Stimulated activated CD8-positive, alpha-beta memory T cell treated with anti-CD3 and anti-CD28 coated beads, Interleukin-15, amount 100 ng/mL, for 48 hours (primary cell): ENCODE measurements around the gene RNF111.

Source experiments
- DNase-seq, 2 donors: peaks; one replicate each; pipeline ENCODE4 v3.0.0-alpha.2; 2020; ENCODE audit warnings: low read depth in 2 of 2

Gene RNF111

DNA sequence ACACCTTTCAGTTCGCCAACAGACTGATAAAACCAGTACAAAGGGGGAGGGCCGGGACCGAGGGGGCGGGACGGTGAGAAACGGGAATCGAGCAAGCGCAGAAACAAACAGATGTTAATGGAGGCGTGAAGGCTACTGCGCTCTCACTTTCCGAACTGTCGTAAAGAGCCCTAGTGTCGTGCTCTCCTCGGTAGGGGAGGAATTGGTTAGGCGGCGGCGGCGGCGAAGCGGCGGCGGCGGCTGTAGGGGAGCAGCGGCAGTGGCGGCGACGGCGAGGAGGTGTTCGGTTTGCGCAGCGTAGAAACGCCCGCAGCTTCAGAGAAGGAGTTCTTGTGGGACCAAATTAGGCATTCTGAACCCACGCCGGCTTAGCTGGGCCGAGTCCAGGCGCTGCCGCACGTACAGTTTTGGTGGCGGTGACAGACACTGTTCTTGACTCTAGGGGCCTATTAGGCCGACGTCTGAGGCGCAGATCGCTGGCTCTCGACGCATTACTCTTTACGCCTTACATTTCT, at the start of gene RNF111:
TSS of gene RNF111 (plus strand) at position 173 of the 515 bp plus-strand sequence. CDS start 43,160 bp downstream, outside the sequence.
- DNase-seq = peak; percentile 77 to 82

DNA sequence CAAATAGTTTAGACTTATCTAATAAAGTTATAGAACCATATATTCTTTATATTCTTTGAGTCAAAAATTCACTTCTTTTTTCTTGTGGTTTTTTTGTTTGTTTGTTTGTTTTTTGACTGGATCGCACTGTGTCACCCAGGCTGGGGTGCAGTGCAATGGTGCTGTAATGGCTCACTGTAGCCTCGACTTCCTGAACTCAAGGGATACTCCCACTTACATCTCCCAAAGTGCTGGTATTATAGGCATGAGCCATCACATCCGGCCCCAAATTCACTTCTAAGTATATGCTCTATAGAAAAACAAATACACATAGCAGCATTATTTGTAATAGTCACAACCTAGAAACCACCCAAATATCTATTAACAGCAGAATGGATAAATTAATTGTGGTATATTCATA, 40.3 kb upstream of the RNF111 start:
- no peak for DNase-seq

DNA sequence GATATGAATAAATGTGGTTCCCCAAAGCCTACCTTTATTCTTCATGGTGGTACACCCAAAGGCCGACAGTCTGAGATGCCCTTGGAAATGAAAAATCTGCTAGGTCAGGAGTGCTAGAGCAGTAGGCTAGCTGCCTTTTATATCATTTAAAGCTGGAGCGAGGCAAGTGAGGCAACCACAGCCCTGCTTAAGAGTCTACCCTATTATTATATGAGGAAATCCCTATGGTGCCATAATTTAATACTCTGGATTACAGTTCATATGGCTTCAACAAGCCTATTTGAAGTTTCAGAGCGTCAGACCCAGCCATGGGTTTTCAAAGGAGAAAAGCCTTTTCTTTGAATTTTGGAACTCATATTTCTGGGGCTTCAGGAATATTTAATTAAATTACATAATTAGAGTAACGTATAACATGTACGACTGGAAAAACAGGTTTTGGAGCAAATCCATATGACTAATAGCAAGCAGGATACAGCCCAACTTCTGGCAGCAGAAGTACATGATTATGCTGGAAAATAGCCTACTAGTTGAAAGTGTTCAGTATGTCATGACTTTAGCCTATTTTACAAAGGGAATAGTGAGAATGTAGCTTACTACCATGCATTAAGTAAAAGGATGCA, 36.0 kb upstream of the RNF111 start:
- DNase-seq = no peak

DNA sequence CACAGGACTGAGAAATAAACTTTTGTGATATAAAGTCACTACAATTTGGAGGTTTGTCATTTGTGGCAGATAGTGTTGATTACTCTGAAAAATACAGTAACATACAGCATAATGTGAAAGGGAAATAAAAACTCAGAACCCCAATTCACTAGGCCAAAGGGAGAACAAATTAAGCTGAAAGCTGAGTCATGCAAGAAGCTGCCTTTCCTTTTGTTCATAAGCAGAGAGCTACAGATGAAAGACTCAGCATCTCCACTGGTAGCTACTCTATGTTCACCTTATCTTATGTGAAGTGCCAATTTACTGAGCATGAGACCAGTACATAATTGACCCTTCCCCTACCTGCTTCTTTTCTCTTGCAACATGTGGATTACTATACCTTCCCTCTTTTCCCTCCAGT, 34.7 kb upstream of the RNF111 start:
- no peak for DNase-seq

DNA sequence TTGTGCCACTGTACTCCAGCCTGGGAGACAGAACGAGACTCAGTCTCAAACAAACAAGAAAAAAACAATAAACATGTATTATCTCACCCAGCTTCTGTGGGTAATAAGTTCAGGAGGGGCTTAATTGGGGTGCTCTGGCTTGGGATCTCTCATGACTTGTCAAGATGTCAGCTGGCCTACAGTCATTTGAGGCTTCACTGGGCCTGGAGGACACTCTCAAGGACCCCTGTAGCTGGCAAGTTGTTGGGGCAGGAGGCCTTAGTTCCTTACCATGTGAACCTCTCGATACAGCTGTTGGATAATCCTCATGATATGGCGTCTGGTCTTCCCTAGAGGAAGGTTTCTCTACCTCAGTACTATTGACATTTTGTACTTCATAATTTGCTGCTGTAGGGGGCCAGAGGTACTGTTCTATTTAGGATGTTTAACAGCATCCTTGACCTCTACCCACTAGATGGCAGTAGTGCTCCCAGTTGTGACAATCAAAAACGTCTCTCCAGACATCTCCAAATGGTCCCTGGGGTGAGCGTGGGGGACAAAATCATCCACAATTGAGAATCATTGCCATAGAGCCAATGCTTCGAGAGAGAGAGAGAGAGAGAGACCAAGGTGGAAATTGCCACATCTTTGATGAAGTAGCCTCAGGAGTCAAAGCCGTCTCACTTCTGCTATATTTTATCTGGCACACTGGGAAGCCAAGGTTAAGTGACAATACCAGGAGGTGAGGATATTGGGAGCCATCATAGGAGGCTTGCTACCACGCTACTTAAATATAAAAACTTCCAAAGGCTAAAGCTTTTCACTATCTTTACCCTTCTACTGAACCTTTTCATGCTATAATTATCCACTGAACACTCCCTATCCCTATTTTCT, 30.1 kb upstream of the RNF111 start:
- DNase-seq = peak; percentile 12 to 27

DNA sequence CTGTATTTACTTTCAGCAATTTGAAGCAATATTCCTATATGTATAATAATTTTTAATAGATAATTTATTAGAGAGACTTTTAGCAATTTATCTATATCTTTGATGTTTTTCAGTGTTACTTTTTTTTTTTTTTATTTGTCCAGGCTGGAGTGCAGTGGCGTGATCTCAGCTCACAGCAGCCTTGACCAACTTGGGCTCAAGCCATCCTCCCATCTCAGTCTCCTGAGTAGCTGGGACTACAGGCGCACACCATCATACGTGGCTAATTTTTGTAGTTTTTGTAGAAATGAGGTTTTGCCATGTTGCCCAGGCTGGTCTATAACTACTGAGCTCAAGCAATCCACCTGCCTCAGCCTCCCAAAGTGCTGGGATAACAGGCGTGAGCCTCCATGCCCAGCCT, 28.7 kb upstream of the RNF111 start:
- DNase-seq = no peak

DNA sequence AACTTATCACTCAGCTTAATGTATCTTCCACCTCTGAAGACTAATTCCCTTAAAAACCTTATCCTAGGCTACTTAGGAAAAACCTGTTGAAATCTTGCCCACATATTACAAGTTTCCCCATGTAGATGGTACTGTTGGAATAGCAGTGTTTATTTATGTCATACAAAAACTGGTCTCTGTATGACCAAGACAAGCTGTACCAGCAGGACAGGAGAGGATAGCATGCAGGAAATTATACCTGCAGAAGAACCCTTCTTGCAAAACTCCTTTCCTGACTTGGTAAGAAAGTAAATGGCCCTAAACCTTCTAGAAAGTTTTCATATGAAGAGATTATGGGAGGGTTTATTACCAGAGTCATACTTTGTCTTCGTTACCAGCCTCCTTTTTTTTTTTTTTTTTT, 25.3 kb upstream of the RNF111 start:
- no peak for DNase-seq

DNA sequence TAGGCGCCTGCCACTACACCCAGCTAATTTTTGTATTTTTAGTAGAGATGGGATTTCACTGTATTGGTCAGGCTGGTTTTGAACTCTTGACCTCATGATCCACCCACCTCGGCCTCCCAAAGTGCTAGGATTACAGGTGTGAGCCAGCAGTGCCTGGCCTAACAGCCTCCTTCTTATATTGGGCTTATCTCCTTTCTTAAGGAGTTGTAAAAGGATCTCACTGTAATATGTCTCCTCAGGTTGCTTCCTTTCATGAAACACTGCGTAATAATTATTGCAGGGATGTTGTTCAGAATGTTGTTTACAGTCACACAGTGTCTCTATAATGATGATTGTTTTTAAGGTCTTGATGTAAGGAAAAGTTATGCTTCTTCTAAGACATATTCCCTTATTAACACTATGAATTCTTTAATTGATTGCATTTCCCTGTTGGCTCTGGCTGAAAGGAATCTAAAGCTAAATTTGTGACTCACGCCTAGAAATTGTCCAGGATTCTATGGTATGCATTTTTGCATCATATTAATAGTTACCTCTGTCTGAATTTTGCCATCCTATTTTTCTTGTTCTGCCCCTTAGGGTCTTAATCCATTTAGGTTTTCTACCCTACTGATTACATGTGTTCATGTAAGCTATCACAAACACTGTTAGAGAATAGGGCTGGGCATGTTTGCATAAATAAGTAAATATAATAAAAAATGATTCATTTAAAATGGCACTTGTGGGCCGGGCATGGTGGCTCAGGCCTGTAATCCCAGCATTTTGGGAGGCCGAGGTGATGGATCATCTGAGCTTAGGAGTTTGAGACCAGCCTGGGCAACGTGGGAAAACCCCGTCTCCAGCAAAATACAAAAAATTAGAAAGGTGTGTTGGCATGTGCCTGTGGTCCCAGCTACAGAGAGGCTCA, 24.5 kb upstream of the RNF111 start:
- no peak for DNase-seq

DNA sequence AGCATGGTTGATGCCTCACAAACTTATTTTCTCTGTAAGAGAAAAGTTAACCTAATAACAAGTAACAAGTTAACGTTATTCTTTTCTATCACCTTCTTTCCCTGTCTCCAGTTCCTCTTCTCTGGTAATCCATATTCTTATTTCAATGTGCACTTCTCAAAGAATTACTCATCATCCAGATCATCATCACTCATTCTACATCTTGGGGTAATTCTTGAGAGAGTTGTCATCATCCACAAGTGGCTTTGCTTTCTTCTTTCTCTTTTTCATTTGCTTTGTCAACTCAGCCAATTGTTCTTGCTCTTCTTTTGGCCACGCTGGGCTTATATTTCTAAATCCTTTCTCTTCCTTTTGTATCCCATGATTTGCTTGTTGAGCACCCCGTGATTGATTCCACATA, 20.8 kb upstream of the RNF111 start:
- DNase-seq = no peak

DNA sequence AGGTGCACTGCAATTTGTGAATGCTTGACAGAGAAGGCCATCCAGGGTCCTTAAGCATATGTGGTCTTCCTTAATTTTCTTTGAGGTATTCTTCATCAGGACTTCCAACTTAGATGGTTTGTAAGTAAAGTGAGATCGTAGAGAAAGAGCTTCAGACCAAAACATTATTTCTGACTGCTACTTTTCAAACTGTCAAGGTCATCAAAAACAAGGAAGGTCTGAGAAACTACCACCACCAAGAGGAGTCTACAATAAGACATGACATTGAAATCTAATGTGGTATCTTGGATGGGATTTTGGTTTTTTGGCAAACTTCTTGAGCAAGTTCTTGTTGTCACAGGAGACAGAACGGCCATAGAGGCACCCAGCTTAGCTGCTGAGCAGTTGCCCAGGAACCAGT, 20.0 kb upstream of the RNF111 start:
- DNase-seq = no peak

DNA sequence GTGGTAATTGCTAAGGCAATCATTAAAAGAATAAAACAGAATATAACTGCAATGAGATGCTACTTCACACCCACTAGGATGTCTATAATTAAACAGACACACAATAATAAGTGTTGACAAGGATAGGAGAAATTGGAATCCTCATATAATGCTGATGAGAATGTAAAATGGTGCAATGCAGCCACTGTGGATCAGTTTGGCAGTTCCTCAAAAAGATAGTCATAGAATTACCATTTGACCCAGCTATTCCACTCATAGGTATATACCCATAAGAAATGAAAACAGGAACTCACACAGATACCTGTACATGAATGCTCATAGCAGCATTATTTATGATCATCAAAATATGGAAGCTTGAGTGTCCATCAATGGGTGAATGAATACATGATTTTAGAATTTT, 9.6 kb upstream of the RNF111 start:
- no peak for DNase-seq

DNA sequence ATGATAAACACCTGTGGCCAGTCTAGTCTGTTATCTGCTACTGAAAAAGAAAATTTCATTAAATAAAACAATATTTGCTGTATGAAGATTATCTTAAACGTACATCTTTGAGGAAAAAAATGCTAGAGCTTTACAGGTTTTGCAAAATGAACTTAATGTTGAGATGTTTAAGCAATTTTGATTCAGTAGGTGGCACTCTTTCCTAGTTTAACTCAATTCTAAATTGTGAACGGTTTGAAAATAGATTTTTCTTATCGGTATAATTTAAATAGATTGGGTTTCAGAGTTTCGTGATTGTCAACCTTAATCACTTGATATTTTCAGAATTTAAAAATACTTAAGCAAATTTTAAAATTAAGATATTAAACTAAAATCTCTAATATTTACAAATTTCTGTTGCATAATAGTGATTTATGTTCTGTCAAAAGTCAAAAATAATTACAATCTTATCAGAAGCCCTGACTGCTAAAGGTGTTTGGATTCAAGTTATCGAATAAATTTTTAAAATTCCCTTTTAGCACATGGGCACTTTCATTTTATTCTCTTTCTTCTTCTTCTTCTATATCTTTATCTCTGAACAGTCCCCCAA, 7.0 kb upstream of the RNF111 start:
- no peak for DNase-seq

DNA sequence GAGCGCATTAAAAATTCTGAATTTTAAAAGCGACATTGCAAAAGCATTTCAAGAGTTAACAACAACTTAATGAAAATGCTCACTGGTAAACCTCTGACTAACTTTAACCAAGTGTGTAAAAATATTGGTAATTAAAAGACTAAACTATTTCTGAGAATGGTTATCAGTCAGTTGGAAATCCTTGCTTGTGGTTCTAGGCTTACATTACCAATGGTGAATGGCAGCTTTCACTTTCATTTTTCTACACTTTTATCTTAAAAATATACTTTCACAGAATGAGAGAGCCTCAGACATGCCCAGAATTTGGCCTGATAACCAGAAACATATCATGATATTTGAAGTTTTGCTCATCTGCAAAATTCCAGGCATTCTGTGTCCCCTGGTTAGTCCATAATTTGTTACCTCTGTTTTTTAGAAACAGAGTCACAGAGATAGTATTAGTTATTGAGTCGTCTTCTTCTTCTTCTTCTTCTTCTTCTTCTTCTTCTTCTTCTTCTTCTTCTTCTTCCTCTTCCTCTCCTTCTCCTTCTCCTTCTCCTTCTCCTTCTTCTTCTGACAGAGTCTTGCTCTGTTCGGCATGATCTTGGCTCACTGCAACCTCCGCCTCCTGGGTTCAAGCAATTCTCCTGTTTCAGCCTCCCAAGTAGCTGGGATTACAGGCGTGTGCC, 5.5 kb upstream of the RNF111 start:
- no peak for DNase-seq

DNA sequence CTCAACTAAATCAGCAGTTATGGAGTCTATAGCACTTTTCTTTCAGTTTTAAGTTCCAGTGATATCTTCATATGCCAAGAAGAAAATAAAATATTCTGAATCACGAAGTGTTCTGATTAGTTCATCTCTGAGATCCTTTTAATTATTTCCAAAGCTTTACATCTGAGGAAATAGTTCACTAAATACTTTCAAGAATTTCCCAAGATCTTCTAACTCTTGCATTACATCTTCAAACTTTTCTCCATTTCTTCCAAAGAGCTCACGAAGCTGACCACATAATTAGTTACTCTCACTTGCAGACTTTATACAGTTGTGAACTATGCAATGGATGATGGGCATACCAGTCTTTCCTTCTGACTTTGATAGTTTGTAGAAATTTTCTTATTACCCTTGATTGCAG, 4.2 kb upstream of the RNF111 start:
- no peak for DNase-seq

DNA sequence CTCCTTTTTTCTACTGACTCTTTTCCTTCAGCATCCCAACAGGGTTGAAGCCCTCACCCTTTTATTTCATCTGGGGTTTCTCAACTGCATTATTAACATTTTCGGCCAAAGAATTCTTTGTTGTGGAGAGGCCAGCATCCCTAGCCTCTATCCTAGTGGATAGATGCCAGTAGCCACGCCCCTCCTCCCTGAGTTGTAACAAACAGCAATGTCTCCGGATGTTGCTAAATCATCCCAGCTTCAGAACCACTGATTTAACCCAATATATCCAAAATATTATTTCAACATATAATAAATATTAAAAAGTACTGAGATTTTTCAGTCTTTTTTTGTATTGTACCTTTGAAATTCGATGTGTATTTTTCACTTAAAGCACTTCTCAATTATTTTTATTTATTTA, 2.0 kb upstream of the RNF111 start:
- DNase-seq = no peak

DNA sequence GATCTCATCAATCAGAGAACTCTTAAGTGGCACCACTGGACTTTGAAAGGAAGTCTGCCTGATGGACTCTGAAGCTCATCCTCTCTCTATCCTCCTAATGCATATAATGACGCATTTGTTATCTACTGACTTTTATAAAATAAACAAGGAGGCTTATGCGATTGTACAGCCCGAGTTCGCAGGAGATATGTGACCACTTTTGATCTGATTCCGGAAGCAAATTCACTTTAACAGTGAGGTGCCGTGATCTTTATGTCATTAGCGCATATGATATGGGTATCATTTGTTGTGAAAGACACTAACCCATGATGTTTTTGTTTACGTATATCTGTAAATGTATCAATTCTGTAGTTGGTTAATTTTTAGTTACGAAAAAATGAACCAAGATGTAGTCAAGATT, 427 bp upstream of the RNF111 start:
- no peak for DNase-seq

DNA sequence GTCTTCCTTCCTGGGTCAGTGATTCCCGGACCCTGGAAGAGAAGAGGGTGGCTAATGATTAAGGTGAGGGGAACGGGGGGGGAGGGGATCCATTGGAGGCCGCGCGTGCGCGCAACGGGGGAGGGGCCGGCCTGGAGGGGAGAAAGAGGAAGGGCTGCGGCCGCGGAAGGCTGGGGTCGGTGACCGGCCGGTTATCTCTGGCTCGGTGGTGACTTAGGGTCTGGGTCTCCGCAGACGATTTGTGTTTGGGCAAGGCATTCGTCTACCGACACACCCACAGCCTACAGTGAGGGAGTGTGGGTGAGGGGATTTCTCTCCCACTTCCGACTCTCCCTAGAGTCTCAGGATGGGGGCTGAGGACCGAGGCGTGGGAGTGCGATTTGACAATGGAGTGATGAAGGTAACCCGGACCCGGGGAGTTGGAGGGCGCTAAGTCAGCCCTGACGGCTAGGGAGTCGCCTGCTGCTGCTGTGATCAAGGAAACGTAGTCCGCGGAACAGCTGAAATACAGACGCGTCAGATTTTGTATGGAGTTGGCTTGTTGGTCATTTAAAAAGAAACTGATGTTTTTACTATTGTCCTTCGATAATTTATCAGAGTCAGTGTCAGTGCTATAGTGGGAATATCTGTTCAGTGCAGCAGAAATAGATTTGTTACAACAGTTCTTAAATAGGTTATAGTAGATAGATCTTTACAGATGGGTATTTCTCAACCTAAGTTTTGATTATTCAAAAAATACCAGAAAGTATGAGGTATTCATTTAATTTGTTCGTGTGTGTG, 733 bp downstream of the RNF111 start:
- DNase-seq = peak; percentile 28 to 29

DNA sequence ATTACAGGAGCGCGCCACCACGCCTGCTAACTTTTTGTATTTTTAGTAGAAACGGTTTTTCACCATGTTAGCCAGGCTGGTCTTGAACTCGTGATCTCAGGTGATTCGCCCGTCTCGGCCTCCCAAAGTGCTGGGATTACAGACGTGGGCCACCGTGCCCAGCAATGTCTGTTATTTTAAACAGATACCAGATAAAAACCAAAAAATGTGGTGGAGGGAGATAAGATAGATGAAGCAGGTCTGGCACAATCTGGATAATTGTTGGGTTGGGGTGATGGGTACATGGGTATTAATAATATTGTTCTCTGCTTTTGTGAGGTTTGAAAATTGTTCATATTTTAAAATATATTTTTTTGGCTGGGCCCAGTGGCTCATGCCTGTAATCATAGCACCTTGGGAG, 4.7 kb downstream of the RNF111 start:
- DNase-seq = no peak

DNA sequence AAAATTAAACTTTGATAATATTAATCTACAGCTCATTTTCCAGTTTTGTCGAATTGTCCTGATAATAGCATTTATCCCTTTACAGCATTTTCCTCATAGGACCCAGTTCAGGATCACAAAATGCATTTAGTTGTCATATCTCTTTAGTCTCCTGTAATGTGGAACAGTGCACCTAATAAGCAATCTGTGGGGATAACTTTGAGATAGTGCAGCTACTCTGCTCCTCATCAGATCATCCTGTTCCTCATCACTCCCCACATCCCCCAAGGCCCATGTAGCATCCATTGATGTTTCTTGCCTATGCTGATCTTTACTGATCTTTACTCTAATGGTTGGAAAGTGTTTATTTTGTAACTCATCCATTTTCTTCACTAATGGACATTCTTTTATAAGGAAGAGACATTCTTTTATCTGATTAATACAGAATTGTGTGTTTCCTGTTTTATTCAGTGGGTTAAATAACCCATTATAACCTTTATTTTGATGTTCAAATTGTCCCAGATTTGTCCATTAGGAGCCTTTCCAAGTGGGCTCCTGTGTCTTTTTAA, 7.5 kb downstream of the RNF111 start:
- no peak for DNase-seq

DNA sequence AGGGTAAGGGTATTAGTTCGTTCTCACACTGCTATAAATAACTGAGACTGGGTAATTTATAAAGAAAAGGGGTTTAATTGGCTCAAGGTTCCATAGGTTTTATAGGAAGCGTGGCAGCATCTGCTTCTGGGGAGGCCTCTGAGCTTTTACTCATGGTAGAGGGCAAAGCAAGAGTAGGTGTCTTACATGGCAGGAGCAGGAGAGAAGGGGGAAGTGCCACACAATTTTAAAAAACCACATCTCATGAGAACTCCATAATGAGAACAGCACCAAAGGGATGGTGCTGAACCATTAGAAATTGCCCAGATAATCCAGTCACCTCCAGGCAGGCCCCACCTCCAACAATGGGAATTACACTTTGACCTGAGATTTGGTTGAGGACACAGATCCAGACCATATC, 12.2 kb downstream of the RNF111 start:
- no peak for DNase-seq
